Nephron progenitor cell (in vitro differentiated cells): ENCODE data around the gene DNAL1.

ENCODE experiments used
- DNase-seq: peaks from one replicate; pipeline ENCODE4 v3.0.0; 2021
- H3K27ac Mint-ChIP-seq: 2 replicates; pipeline ENCODE4 v1.8.0; 2021; ENCODE audit warnings: mild to moderate bottlenecking, moderate library complexity, mixed read lengths
- H3K27me3 Mint-ChIP-seq: 2 replicates; pipeline ENCODE4 v1.8.0; 2021; ENCODE audit warnings: mild to moderate bottlenecking, low read depth, mixed read lengths; ENCODE audit not compliant: poor library complexity
- H3K36me3 Mint-ChIP-seq: 2 replicates; pipeline ENCODE4 v1.8.0; 2021; ENCODE audit warnings: low read depth, mixed read lengths
- H3K4me1 Mint-ChIP-seq: 2 replicates; pipeline ENCODE4 v1.8.0; 2021; ENCODE audit warnings: mixed read lengths
- H3K4me3 Mint-ChIP-seq: 2 replicates; pipeline ENCODE4 v1.8.0; 2021; ENCODE audit warnings: mild to moderate bottlenecking, moderate library complexity, mixed read lengths
- H3K9me3 Mint-ChIP-seq: 2 replicates; pipeline ENCODE4 v1.8.0; 2021; ENCODE audit warnings: mild to moderate bottlenecking, moderate library complexity, mixed read lengths
- CTCF ChIP-seq: fragments of 200-600 bp; sonication (generic); IDR thresholded peaks from 2 replicates; pipeline ENCODE4 v1.5.0; 2021; ENCODE audit warnings: antibody characterized with exemption

DNAL1 gene

DNA sequence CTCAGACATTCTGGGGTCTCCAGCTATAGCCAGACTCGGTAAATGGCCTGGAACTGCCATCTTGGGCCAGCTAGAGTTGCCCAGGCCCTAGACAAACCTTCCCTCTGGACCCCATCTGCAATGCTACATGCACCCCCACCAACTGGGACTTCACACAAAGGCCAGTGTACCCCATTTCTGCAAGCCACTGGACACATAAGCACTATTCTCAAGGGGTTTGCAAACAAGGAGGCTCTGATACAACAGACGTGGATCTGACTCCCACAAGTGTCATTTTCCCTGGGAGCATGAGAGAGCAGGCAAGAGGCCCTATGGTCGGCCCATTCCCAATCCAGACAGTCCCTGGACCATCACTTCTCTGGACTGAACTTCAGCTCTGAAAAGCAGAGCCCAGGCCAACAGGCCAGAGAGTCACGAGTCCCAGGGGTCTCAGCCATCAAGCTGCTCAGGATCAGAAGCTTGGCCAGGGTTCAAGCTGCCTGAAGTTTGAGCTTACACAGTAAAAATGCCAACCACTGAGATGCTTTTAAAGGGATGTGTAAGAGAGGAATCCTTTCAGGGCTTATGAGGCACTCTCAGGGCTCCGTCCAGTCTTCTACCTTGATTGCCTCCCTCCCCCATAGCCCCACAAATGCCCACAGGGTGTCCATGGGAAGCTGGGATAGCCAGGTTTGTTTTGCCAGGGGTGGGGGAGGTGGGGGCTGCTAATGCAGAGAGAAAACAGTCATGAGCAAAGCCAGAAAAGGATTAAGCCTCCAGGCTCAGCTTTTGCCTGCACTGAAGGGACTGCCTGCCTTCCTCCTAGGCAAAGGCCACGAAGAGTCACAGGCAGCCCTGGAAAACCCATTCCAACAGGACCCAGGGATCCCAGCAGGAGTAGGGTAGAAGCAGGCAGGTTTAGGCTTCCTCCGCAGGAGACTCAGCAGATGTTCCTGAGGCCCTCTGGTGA is 101.1 kb downstream of the DNAL1 start:
- no peak for DNase-seq
- H3K4me3 Mint-ChIP-seq = no peak overlapping the region
- no peaks in the 10 kb centered on the region for H3K9me3 Mint-ChIP-seq
- no peaks in the 10 kb centered on the region for H3K27me3 Mint-ChIP-seq
- peaks cover 89% of the 10 kb centered on the region for H3K4me1 Mint-ChIP-seq
- no peak for TF ChIP-seq CTCF
- H3K36me3 Mint-ChIP-seq = no peaks in the 10 kb centered on the region
- H3K27ac Mint-ChIP-seq = no peak overlapping the region

DNA sequence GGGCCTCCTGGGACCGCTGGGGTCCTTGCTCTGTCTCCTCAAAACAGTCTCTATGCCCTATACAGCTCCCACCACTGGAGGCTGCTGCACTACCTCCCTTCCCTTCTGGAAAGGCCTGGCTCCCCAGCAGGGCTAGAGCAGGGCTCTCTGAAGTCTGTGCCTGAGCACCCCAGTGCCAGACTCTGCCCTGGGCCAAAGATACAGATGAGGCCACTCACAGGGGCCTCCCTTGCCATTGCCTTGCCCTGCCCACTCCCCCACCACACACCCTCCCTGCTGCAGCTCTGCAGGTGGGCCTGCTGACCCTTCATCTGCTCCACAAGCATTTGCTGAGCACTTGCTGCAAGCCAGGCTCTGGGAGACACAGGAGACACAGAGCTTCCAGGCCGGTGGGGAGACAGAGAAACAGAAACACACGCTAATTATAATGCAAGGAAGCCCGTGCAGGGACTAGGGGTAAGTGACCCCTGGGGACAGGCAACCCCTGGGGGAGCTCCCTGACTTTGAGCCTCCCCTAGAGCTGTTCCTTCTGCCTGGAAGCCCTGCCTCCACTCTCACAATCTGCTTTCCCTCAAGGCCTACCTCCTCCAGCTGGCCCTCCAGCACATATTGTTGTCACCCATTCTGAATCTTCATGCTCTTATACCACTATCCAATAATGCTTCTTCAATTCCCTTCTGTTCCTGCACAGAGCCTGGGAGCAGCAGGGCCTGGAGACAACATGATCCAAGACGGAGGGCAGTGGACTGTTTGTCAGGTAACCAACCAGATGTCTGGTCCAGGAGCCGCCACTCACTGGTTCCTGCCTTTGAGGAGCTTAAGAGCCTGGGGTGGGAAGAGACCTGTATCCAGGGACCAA is 102.0 kb downstream of the DNAL1 start:
- Mint-ChIP-seq H3K9me3 (no peaks in the 10 kb centered on the region), H3K4me1 (peaks cover 87% of the 10 kb centered on the region), H3K27me3 (no peaks in the 10 kb centered on the region), H3K4me3 (no peak overlapping the region), H3K27ac (peak overlapping the region; percentile 89), H3K36me3 (peaks cover under 1% of the 10 kb centered on the region)
- no peak for TF ChIP-seq CTCF
- no peak for DNase-seq

GRCh38 chr14:73747379-73748211 is 102.8 kb downstream of the DNAL1 start:
- Mint-ChIP-seq H3K27ac (no peak overlapping the region), H3K36me3 (peaks cover 5% of the 10 kb centered on the region), H3K27me3 (no peaks in the 10 kb centered on the region), H3K4me1 (peaks cover 87% of the 10 kb centered on the region), H3K4me3 (no peak overlapping the region), H3K9me3 (no peaks in the 10 kb centered on the region)
- TF ChIP-seq CTCF = no peak
- DNase-seq = no peak

- Mint-ChIP-seq H3K4me3 (no peak overlapping the region), H3K4me1 (peaks cover 87% of the 10 kb centered on the region), H3K27me3 (no peaks in the 10 kb centered on the region), H3K27ac (no peak overlapping the region), H3K36me3 (peaks cover 5% of the 10 kb centered on the region), H3K9me3 (no peaks in the 10 kb centered on the region)
- TF ChIP-seq CTCF = no peak
- DNase-seq = no peak
These were observed 104.1 kb downstream of the DNAL1 start for GRCh38 chr14:73748858-73749357.

DNA sequence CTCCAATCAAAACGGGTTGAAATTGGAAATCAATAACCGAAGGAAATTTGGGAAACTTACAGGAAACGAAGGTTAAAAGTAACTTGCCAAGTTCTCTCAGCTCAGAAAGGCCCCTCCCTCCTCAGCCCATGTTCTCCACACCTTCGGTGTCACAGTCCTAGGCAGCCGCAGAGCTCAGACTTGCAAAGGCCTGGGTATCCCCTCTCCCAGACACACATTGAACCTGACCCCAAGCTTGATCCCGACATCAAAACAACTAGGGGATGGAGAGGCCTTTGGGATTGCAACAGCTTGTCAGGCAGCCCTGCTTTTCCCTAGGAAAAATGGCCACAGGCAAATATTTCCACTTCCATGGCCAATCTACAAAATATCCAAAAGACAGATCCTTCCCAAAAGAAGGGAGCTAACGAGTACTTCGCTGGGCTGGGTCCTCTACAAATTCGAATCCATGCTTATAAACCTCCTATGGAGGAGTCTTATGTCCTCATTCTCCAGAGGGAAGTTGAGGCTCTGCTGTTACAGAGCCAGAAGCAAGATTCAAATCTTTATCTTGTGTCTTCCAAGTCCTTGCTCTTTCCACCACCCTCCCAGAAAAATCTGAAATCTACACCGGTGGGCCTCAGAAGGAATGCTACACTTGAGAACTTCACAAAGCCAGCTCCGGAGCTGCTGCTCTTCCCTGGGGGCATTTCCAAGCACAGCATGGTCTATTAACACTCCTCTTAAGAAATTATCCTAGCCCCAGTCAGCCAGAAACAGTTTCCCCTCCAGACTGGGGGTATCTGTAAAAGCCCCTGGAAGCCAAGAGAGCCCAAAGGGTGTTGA is 105.1 kb downstream of the DNAL1 start:
- DNase-seq = no peak
- Mint-ChIP-seq H3K27me3 (no peaks in the 10 kb centered on the region), H3K4me3 (no peak overlapping the region), H3K4me1 (peaks cover 87% of the 10 kb centered on the region), H3K36me3 (peaks cover 5% of the 10 kb centered on the region), H3K27ac (no peak overlapping the region), H3K9me3 (no peaks in the 10 kb centered on the region)
- no peak for TF ChIP-seq CTCF
